ENCODE measurements around the gene LPP.
"Not testable (repeated sequence)": the region's sequence is repeated elsewhere in the genome, so short reads cannot be mapped to it uniquely, and the experiment has no call there.

DNA sequence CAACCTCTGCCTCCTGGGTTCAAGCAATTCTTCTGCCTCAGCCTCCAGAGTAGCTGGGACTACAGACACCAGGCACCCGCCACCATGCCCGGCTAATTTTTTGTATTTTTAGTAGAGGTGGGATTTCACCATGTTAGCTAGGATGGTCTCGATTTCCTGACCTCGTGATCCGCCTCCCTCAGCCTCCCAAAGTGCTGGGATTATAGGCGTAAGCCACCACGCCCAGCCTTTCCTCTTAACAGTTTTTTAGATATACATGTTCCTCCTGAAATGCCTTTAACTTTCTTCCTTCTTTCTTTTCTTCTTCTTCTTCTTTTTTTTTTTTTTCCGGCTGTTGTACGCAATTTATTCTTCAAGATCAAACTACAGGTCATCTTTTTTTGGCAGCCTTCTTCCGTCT, 548.1 kb downstream of the LPP start:
- not testable (repeated sequence) for TF ChIP-seq EZH2 (IDR thresholded peaks at IDR 0.05); POLR2AphosphoS5 (IDR thresholded peaks at IDR 0.05; ENCODE audit: borderline replicate concordance, low read depth, low read length)

All from SK-N-MC (cell line).